ENCODE measurements around the gene TAAR2.
"Not testable (repeated sequence)": the region's sequence is repeated elsewhere in the genome, so short reads cannot be mapped to it uniquely, and the experiment has no call there.

The TAAR2 gene

GRCh38 chr6:132643547-132643946, 19.5 kb upstream of the TAAR2 start:
- no peak for DNase-seq (ENCODE audit: low read depth)
- TF ChIP-seq CTCF (conservative IDR thresholded peaks at IDR 0.05; ENCODE audit: low read depth, low read length), result no peak
- no peak overlapping the region for H3K4me3 ChIP-seq (ENCODE audit: low read depth, low read length)

GRCh38 chr6:132637135-132637534, 13.1 kb upstream of the TAAR2 start:
- not testable (repeated sequence) for DNase-seq (ENCODE audit: low read depth); H3K4me3 ChIP-seq (ENCODE audit: low read depth, low read length)

- DNase-seq (ENCODE audit: low read depth); H3K4me3 ChIP-seq (ENCODE audit: low read depth, low read length): not testable (repeated sequence)
Observed at GRCh38 chr6:132635906-132636305, 11.8 kb upstream of the TAAR2 start.

GRCh38 chr6:132635288-132635687, 11.2 kb upstream of the TAAR2 start:
- DNase-seq (ENCODE audit: low read depth); H3K4me3 ChIP-seq (ENCODE audit: low read depth, low read length): not testable (repeated sequence)

GRCh38 chr6:132634796-132635195, 10.7 kb upstream of the TAAR2 start:
- TF ChIP-seq CTCF (conservative IDR thresholded peaks at IDR 0.05; ENCODE audit: low read depth, low read length), result no peak
- no peak overlapping the region for H3K4me3 ChIP-seq (ENCODE audit: low read depth, low read length)
- DNase-seq (ENCODE audit: low read depth), result no peak

GRCh38 chr6:132633362-132633761, 9.3 kb upstream of the TAAR2 start:
- TF ChIP-seq CTCF (conservative IDR thresholded peaks at IDR 0.05; ENCODE audit: low read depth, low read length), result no peak
- no peak for DNase-seq (ENCODE audit: low read depth)
- H3K4me3 ChIP-seq (ENCODE audit: low read depth, low read length), result no peak overlapping the region

- H3K4me3 ChIP-seq (ENCODE audit: low read depth, low read length), result no peak overlapping the region
- no peak for TF ChIP-seq CTCF (conservative IDR thresholded peaks at IDR 0.05; ENCODE audit: low read depth, low read length)
- DNase-seq (ENCODE audit: low read depth), result no peak
Observed at GRCh38 chr6:132623106-132623845, 799 bp downstream of the TAAR2 start.

- no peak for TF ChIP-seq CTCF (conservative IDR thresholded peaks at IDR 0.05; ENCODE audit: low read depth, low read length)
- no peak for DNase-seq (ENCODE audit: low read depth)
- no peak overlapping the region for H3K4me3 ChIP-seq (ENCODE audit: low read depth, low read length)
Observed at GRCh38 chr6:132616677-132617076, 7.4 kb downstream of the TAAR2 start.

- TF ChIP-seq CTCF (conservative IDR thresholded peaks at IDR 0.05; ENCODE audit: low read depth, low read length), result no peak
- no peak for DNase-seq (ENCODE audit: low read depth)
- H3K4me3 ChIP-seq (ENCODE audit: low read depth, low read length), result no peak overlapping the region
Observed at GRCh38 chr6:132614554-132614953, 9.5 kb downstream of the TAAR2 start.

Data from choroid plexus epithelial cell (primary cell).